ENCODE data around the gene H2BK1.

Gene H2BK1

GRCh38 chr7:151192002-151192539, 18.2 kb downstream of the H2BK1 start:
- peaks cover 4% of the 10 kb centered on the region; the same call in 1 of the 2 replicates for H3K4me1 ChIP-seq (ENCODE audit: control insufficient read depth, insufficient read depth, low read length)
- H3K27me3 ChIP-seq (ENCODE audit: control insufficient read depth, insufficient read depth, low read length), result no peaks in the 10 kb centered on the region
- no CpG with 5 or more reads among the region's 23 CpGs for WGBS (ENCODE audit: insufficient coverage, insufficient read length)

GRCh38 chr7:151191544-151191943, 18.7 kb downstream of the H2BK1 start:
- no peaks in the 10 kb centered on the region for H3K27me3 ChIP-seq (ENCODE audit: control insufficient read depth, insufficient read depth, low read length)
- no CpG with 5 or more reads among the region's 12 CpGs for WGBS (ENCODE audit: insufficient coverage, insufficient read length)

More at GRCh38 chr7:151192002-151192539, 18.2 kb downstream of the H2BK1 start:
- Histone ChIP-seq H3K4me3 (ENCODE audit: low read length) (no peak overlapping the region), H3K36me3 (ENCODE audit: control insufficient read depth, insufficient read depth, low read length) (no peaks in the 10 kb centered on the region), H3K9me3 (ENCODE audit: control insufficient read depth, insufficient read depth, low read length) (no peaks in the 10 kb centered on the region), H3K27ac (ENCODE audit: low read length) (no peak overlapping the region)
- no peak for DNase-seq (ENCODE audit: low read depth, low spot score)

GRCh38 chr7:151189038-151189437, 21.2 kb downstream of the H2BK1 start:
- no peaks in the 10 kb centered on the region for H3K4me1 ChIP-seq (ENCODE audit: control insufficient read depth, insufficient read depth, low read length)
- H3K27me3 ChIP-seq (ENCODE audit: control insufficient read depth, insufficient read depth, low read length), result no peaks in the 10 kb centered on the region
- H3K9me3 ChIP-seq (ENCODE audit: control insufficient read depth, insufficient read depth, low read length), result no peaks in the 10 kb centered on the region
- no peak for DNase-seq (ENCODE audit: low read depth, low spot score)
- H3K36me3 ChIP-seq (ENCODE audit: control insufficient read depth, insufficient read depth, low read length), result no peaks in the 10 kb centered on the region
- WGBS (ENCODE audit: insufficient coverage, insufficient read length), result no CpG with 5 or more reads among the region's 4 CpGs
- no peak overlapping the region for H3K27ac ChIP-seq (ENCODE audit: low read length)
- H3K4me3 ChIP-seq (ENCODE audit: low read length), result no peak overlapping the region

More at GRCh38 chr7:151191544-151191943, 18.7 kb downstream of the H2BK1 start:
- H3K36me3 ChIP-seq (ENCODE audit: control insufficient read depth, insufficient read depth, low read length), result no peaks in the 10 kb centered on the region
- H3K9me3 ChIP-seq (ENCODE audit: control insufficient read depth, insufficient read depth, low read length), result no peaks in the 10 kb centered on the region
- DNase-seq (ENCODE audit: low read depth, low spot score), result no peak
- no peak overlapping the region for H3K27ac ChIP-seq (ENCODE audit: low read length)
- H3K4me3 ChIP-seq (ENCODE audit: low read length), result no peak overlapping the region
- peaks cover 4% of the 10 kb centered on the region; the same call in 1 of the 2 replicates for H3K4me1 ChIP-seq (ENCODE audit: control insufficient read depth, insufficient read depth, low read length)

- no CpG with 5 or more reads among the region's 5 CpGs for WGBS (ENCODE audit: insufficient coverage, insufficient read length)
- H3K27ac ChIP-seq (ENCODE audit: low read length), result no peak overlapping the region
- H3K4me3 ChIP-seq (ENCODE audit: low read length), result no peak overlapping the region
- H3K4me1 ChIP-seq (ENCODE audit: control insufficient read depth, insufficient read depth, low read length), result no peaks in the 10 kb centered on the region
- H3K27me3 ChIP-seq (ENCODE audit: control insufficient read depth, insufficient read depth, low read length), result no peaks in the 10 kb centered on the region
- no peaks in the 10 kb centered on the region for H3K9me3 ChIP-seq (ENCODE audit: control insufficient read depth, insufficient read depth, low read length)
- DNase-seq (ENCODE audit: low read depth, low spot score), result no peak
- H3K36me3 ChIP-seq (ENCODE audit: control insufficient read depth, insufficient read depth, low read length), result no peaks in the 10 kb centered on the region
Observed at GRCh38 chr7:151188252-151188542, 22.1 kb downstream of the H2BK1 start.

- Histone ChIP-seq H3K4me1 (ENCODE audit: control insufficient read depth, insufficient read depth, low read length) (no peaks in the 10 kb centered on the region), H3K27me3 (ENCODE audit: control insufficient read depth, insufficient read depth, low read length) (no peaks in the 10 kb centered on the region), H3K4me3 (ENCODE audit: low read length) (no peak overlapping the region), H3K27ac (ENCODE audit: low read length) (no peak overlapping the region), H3K9me3 (ENCODE audit: control insufficient read depth, insufficient read depth, low read length) (no peaks in the 10 kb centered on the region), H3K36me3 (ENCODE audit: control insufficient read depth, insufficient read depth, low read length) (no peaks in the 10 kb centered on the region)
- DNase-seq (ENCODE audit: low read depth, low spot score), result no peak
- no CpG with 5 or more reads among the region's 22 CpGs for WGBS (ENCODE audit: insufficient coverage, insufficient read length)
Observed at GRCh38 chr7:151187409-151188251, 22.7 kb downstream of the H2BK1 start.

GRCh38 chr7:151186640-151187408, 23.5 kb downstream of the H2BK1 start, which contains the start of gene ASB10:
Gene ASB10 (minus strand): TSS chr7:151187250. CDS start chr7:151187130, 120 bp downstream.
- no peaks in the 10 kb centered on the region for H3K9me3 ChIP-seq (ENCODE audit: control insufficient read depth, insufficient read depth, low read length)
- WGBS (ENCODE audit: insufficient coverage, insufficient read length), result no CpG with 5 or more reads among the region's 22 CpGs
- no peaks in the 10 kb centered on the region for H3K4me1 ChIP-seq (ENCODE audit: control insufficient read depth, insufficient read depth, low read length)
- H3K36me3 ChIP-seq (ENCODE audit: control insufficient read depth, insufficient read depth, low read length), result no peaks in the 10 kb centered on the region
- no peak within 1 kb of the TSS for H3K4me3 ChIP-seq (ENCODE audit: low read length)
- H3K27ac ChIP-seq (ENCODE audit: low read length), result no peak within 1 kb of the TSS
- DNase-seq (ENCODE audit: low read depth, low spot score), result no peak
- no peaks in the 10 kb centered on the region for H3K27me3 ChIP-seq (ENCODE audit: control insufficient read depth, insufficient read depth, low read length)

- Histone ChIP-seq H3K27me3 (ENCODE audit: control insufficient read depth, insufficient read depth, low read length) (no peaks in the 10 kb centered on the region), H3K9me3 (ENCODE audit: control insufficient read depth, insufficient read depth, low read length) (no peaks in the 10 kb centered on the region), H3K4me3 (ENCODE audit: low read length) (no peak overlapping the region), H3K4me1 (ENCODE audit: control insufficient read depth, insufficient read depth, low read length) (no peaks in the 10 kb centered on the region), H3K36me3 (ENCODE audit: control insufficient read depth, insufficient read depth, low read length) (no peaks in the 10 kb centered on the region), H3K27ac (ENCODE audit: low read length) (no peak overlapping the region)
- DNase-seq (ENCODE audit: low read depth, low spot score), result no peak
- WGBS (ENCODE audit: insufficient coverage, insufficient read length), result no CpG with 5 or more reads among the region's 16 CpGs
Observed at GRCh38 chr7:151185762-151186639, 24.3 kb downstream of the H2BK1 start.

GRCh38 chr7:151181011-151181431, 29.3 kb downstream of the H2BK1 start:
- Histone ChIP-seq H3K4me1 (ENCODE audit: control insufficient read depth, insufficient read depth, low read length) (peaks cover 3% of the 10 kb centered on the region), H3K36me3 (ENCODE audit: control insufficient read depth, insufficient read depth, low read length) (no peaks in the 10 kb centered on the region), H3K4me3 (ENCODE audit: low read length) (no peak overlapping the region), H3K27ac (ENCODE audit: low read length) (no peak overlapping the region), H3K27me3 (ENCODE audit: control insufficient read depth, insufficient read depth, low read length) (no peaks in the 10 kb centered on the region; the same call in 1 of the 2 replicates), H3K9me3 (ENCODE audit: control insufficient read depth, insufficient read depth, low read length) (no peaks in the 10 kb centered on the region)
- DNase-seq (ENCODE audit: low read depth, low spot score), result no peak
- WGBS (ENCODE audit: insufficient coverage, insufficient read length), result no CpG with 5 or more reads among the region's 22 CpGs

GRCh38 chr7:151179946-151180345, 30.3 kb downstream of the H2BK1 start:
- Histone ChIP-seq H3K36me3 (ENCODE audit: control insufficient read depth, insufficient read depth, low read length) (no peaks in the 10 kb centered on the region), H3K27me3 (ENCODE audit: control insufficient read depth, insufficient read depth, low read length) (no peaks in the 10 kb centered on the region; the same call in 1 of the 2 replicates), H3K4me1 (ENCODE audit: control insufficient read depth, insufficient read depth, low read length) (peaks cover 5% of the 10 kb centered on the region), H3K27ac (ENCODE audit: low read length) (no peak overlapping the region), H3K9me3 (ENCODE audit: control insufficient read depth, insufficient read depth, low read length) (no peaks in the 10 kb centered on the region), H3K4me3 (ENCODE audit: low read length) (no peak overlapping the region)
- no CpG with 5 or more reads among the region's 4 CpGs for WGBS (ENCODE audit: insufficient coverage, insufficient read length)
- DNase-seq (ENCODE audit: low read depth, low spot score), result no peak

Data from iPS DF 6.9 (cell line).